Mucosa of descending colon (tissue), 3 donors: ENCODE results near the gene CASP8AP2. TPM values are rescaled to one million over a fixed set of nuclear protein-coding genes. Genes with fewer than 3 reads are reported as not detected.

Source experiments
- ATAC-seq: fragments of 200-7000 bp; cut with Tn5 transposase; one replicate; pipeline ENCODE4 v1.9.1; 2020; ENCODE audit warnings: mild to moderate bottlenecking, moderate library complexity
- DNase-seq, 3 donors: peaks; one replicate each; pipeline ENCODE4 v3.0.0-alpha.2; 2020
- H3K36me3 ChIP-seq: fragments of 200-600 bp; one replicate; pipeline ENCODE4 v1.8.0; 2021; ENCODE audit warnings: low read depth, mild to moderate bottlenecking
- H3K4me1 ChIP-seq: fragments of 200-600 bp; one replicate; pipeline ENCODE4 v1.8.0; 2021; ENCODE audit warnings: low read depth, mild to moderate bottlenecking
- H3K4me3 ChIP-seq: fragments of 200-600 bp; one replicate; pipeline ENCODE4 v1.8.0; 2021; ENCODE audit warnings: mild to moderate bottlenecking
- H3K9me3 ChIP-seq: fragments of 200-600 bp; one replicate; pipeline ENCODE4 v1.8.0; 2021; ENCODE audit warnings: mild to moderate bottlenecking
- CTCF ChIP-seq: fragments of 200-600 bp; IDR thresholded peaks from one replicate; pipeline ENCODE4 v1.8.0; 2022; ENCODE audit warnings: antibody characterized with exemption, mild to moderate bottlenecking
- intact Hi-C, 2 donors: fragments of 100-400 bp; cut with DNase I in 1 of 2; cut with micrococcal nuclease in 1 of 2; formaldehyde crosslinking; loops; one replicate each; pipeline versions ENCODE4 v1.11.0 to v1.11.1; 2022; cut with DNase I, micrococcal nuclease
- total RNA-seq, 3 donors: library from RNA; stranded (reverse); fragmentation: NEBNext Ultra II Directional in 2 of 3; extraction: Animal tissue kit (Norgen Biotek cat#: 25700) in 2 of 3; gene quantifications; one replicate each; pipeline versions ENCODE4 v1.2.1 to v1.2.4, GENCODE V29; 2021 to 2023
- donor health status: DM: no; HTN: no; CAD: no; lungs with moderate emphysema.
- donor health status: DM: no; HTN: no; CAD: no.
- donor health status: DM: no; HTN: yes; CAD: no.

CASP8AP2 gene
- total RNA-seq, 3 donors from 2014 or later = 11.7 to 23.3 (median 15.7) TPM

GRCh38 chr6:89862273-89862672 lies 32.6 kb downstream of the CASP8AP2 start:
- no peaks in the 10 kb centered on the region for H3K36me3 ChIP-seq

GRCh38 chr6:89862698-89863097 lies 33.0 kb downstream of the CASP8AP2 start:
- H3K36me3 ChIP-seq = no peaks in the 10 kb centered on the region
- no peak for TF ChIP-seq CTCF
- no peak for DNase-seq
- intact Hi-C loops = no loop called here
- H3K4me1 ChIP-seq = no peaks in the 10 kb centered on the region
- H3K9me3 ChIP-seq = no peaks in the 10 kb centered on the region
- no peak overlapping the region for H3K4me3 ChIP-seq
- no peak for ATAC-seq

More at GRCh38 chr6:89862273-89862672, 32.6 kb downstream of the CASP8AP2 start:
- Histone ChIP-seq H3K4me3 (no peak overlapping the region), H3K4me1 (no peaks in the 10 kb centered on the region), H3K9me3 (no peaks in the 10 kb centered on the region)
- intact Hi-C loops = no loop called here
- DNase-seq = no peak
- TF ChIP-seq CTCF = no peak
- ATAC-seq = no peak

GRCh38 chr6:89866024-89866678 lies 36.5 kb downstream of the CASP8AP2 start:
- no peak for DNase-seq
- no peaks in the 10 kb centered on the region for H3K36me3 ChIP-seq
- no peak for ATAC-seq

GRCh38 chr6:89873721-89874120 lies 44.0 kb downstream of the CASP8AP2 start:
- no peaks in the 10 kb centered on the region for H3K9me3 ChIP-seq
- H3K36me3 ChIP-seq = no peaks in the 10 kb centered on the region
- intact Hi-C loops = no loop called here
- no peak for DNase-seq
- no peak for ATAC-seq
- TF ChIP-seq CTCF = no peak
- no peaks in the 10 kb centered on the region for H3K4me1 ChIP-seq
- H3K4me3 ChIP-seq = no peak overlapping the region

More at GRCh38 chr6:89866024-89866678, 36.5 kb downstream of the CASP8AP2 start:
- no peak for TF ChIP-seq CTCF
- intact Hi-C loops = no loop called here
- Histone ChIP-seq H3K4me3 (no peak overlapping the region), H3K9me3 (no peaks in the 10 kb centered on the region), H3K4me1 (no peaks in the 10 kb centered on the region)

GRCh38 chr6:89874438-89874837 lies 44.8 kb downstream of the CASP8AP2 start:
- no peak for TF ChIP-seq CTCF
- no peak overlapping the region for H3K4me3 ChIP-seq
- H3K9me3 ChIP-seq = no peaks in the 10 kb centered on the region
- peak in 1 of 3 donors; percentile 24 for DNase-seq
- intact Hi-C loops = no loop called here
- no peaks in the 10 kb centered on the region for H3K36me3 ChIP-seq
- ATAC-seq = peak; percentile 81
- H3K4me1 ChIP-seq = no peaks in the 10 kb centered on the region
